HG03457 (cell line): ENCODE measurements around the gene YARS1.
A peak's percentile ranks its signal among the peaks of the same experiment; 100 is the strongest.

Experiments used
- ATAC-seq: cut with Tn5 transposase; IDR thresholded peaks from one replicate; pipeline ENCODE4 v1.9.1; 2021; ENCODE audit warnings: moderate number of reproducible peaks; ENCODE audit not compliant: unreplicated experiment

Gene YARS1

GRCh38 chr1:32817159-32817814 lies at the start of gene YARS1, which contains the start of gene S100PBP:
YARS1 (minus strand) TSS chr1:32817358; CDS start chr1:32817244, 114 bp downstream.
S100PBP (plus strand) TSS chr1:32817653; CDS start chr1:32826100, 8,447 bp downstream.
- ATAC-seq = peak; percentile 71

- no peak for ATAC-seq
Observed at GRCh38 chr1:32865639-32866405, 48.7 kb upstream of the YARS1 start.

GRCh38 chr1:32864375-32865019 lies 47.3 kb upstream of the YARS1 start:
- ATAC-seq = no peak

GRCh38 chr1:32863881-32864245 lies 46.7 kb upstream of the YARS1 start:
- no peak for ATAC-seq

- no peak for ATAC-seq
Observed at GRCh38 chr1:32863218-32863880, 46.2 kb upstream of the YARS1 start.

GRCh38 chr1:32861904-32862695 lies 44.9 kb upstream of the YARS1 start:
- ATAC-seq = no peak

GRCh38 chr1:32860566-32860965 lies 43.4 kb upstream of the YARS1 start:
- ATAC-seq = no peak

- no peak for ATAC-seq
Observed at GRCh38 chr1:32859915-32860314, 42.8 kb upstream of the YARS1 start.

GRCh38 chr1:32858791-32859190 lies 41.6 kb upstream of the YARS1 start:
- no peak for ATAC-seq

GRCh38 chr1:32858136-32858535 lies 41.0 kb upstream of the YARS1 start:
- no peak for ATAC-seq

GRCh38 chr1:32855861-32856617 lies 38.9 kb upstream of the YARS1 start:
- no peak for ATAC-seq

GRCh38 chr1:32848354-32849063 lies 31.4 kb upstream of the YARS1 start:
- ATAC-seq = no peak

- ATAC-seq = no peak
Observed at GRCh38 chr1:32831878-32832277, 14.7 kb upstream of the YARS1 start.

GRCh38 chr1:32830092-32830852 lies 13.1 kb upstream of the YARS1 start:
- no peak for ATAC-seq

GRCh38 chr1:32828341-32828740 lies 11.2 kb upstream of the YARS1 start:
- no peak for ATAC-seq

- ATAC-seq = no peak
Observed at GRCh38 chr1:32825181-32825580, 8.0 kb upstream of the YARS1 start.

GRCh38 chr1:32818804-32819541 lies 1.8 kb upstream of the YARS1 start:
- no peak for ATAC-seq
